ENCODE data around the gene BRD7. TPM values are rescaled to one million over a fixed set of nuclear protein-coding genes. Genes with fewer than 3 reads are reported as not detected.

Gene BRD7
- polyA plus RNA-seq, 3 donors = 11.4 to 33.0 (median 21.2) TPM

- Mint-ChIP-seq H3K4me1 (no peaks in the 10 kb centered on the region), H3K9me3 (no peaks in the 10 kb centered on the region), H3K4me3 (no peak overlapping the region), H3K36me3 (peaks cover 78 to 98% of the 10 kb centered on the region in 2 donors), H3K27me3 (ENCODE audit: low read depth in 3 of 3) (no peaks in the 10 kb centered on the region), H3K27ac (peak overlapping the region in 4 of 7 donors; percentile 40 to 70 (median 49))
- H3K4me1 ChIP-seq (ENCODE audit: control insufficient read depth in 1 of 2, insufficient read depth in 2 of 2, low read length in 2 of 2) = no peaks in the 10 kb centered on the region
- intact Hi-C loops (cut with micrococcal nuclease) = no loop called here
- no peak for DNase-seq
- no peak overlapping the region for H3K4me3 ChIP-seq (replicated peaks in 1 of 3; ENCODE audit: low read depth in 2 of 3, low read length in 3 of 3)
- peaks cover 100% of the 10 kb centered on the region for H4K20me1 ChIP-seq (ENCODE audit: insufficient read depth, low read length)
- H3K9me3 ChIP-seq (replicated peaks in 1 of 2; ENCODE audit: control insufficient read depth in 1 of 2, insufficient read depth in 1 of 2, low read length in 2 of 2) = no peaks in the 10 kb centered on the region
- no peak overlapping the region for H3K9ac ChIP-seq (ENCODE audit: insufficient read depth, low read length, poor library complexity, severe bottlenecking)
- H3K27ac ChIP-seq (ENCODE audit: low read depth in 1 of 2, low read length in 2 of 2) = peak overlapping the region in 1 of 2 donors; percentile 51
- no peaks in the 10 kb centered on the region for H3K27me3 ChIP-seq (ENCODE audit: control insufficient read depth in 2 of 2, insufficient read depth in 2 of 2, low read length in 2 of 2)
- H3K36me3 ChIP-seq (replicated peaks in 1 of 2; ENCODE audit: control insufficient read depth in 1 of 2, insufficient read depth in 2 of 2, low read length in 2 of 2) = peaks cover 94 to 100% of the 10 kb centered on the region in 2 donors
- H3K79me2 ChIP-seq (ENCODE audit: insufficient read depth, low read length) = peaks cover 83% of the 10 kb centered on the region
- H2AFZ ChIP-seq (ENCODE audit: insufficient read depth, low read depth, low read length, poor library complexity, severe bottlenecking) = no peak overlapping the region
- no peak overlapping the region for H3K4me2 ChIP-seq (replicated peaks; ENCODE audit: extremely low read depth, low read length, poor library complexity, severe bottlenecking)
- 90% methylated on average over 2 of the region's 2 CpGs for WGBS (ENCODE audit: insufficient coverage)
- no peak for TF ChIP-seq CTCF (IDR thresholded peaks at IDR 0.05)
Measured at GRCh38 chr16:50296807-50297206, 72.0 kb downstream of the BRD7 start.

- intact Hi-C loops (cut with micrococcal nuclease) = no loop called here
- no peaks in the 10 kb centered on the region for H3K4me1 Mint-ChIP-seq
- no peaks in the 10 kb centered on the region for H3K9me3 Mint-ChIP-seq
- no peak overlapping the region for H3K9ac ChIP-seq (ENCODE audit: insufficient read depth, low read length, poor library complexity, severe bottlenecking)
- no peak overlapping the region for H3K27ac ChIP-seq (ENCODE audit: low read depth in 1 of 2, low read length in 2 of 2)
- WGBS (ENCODE audit: insufficient coverage) = 98% methylated on average over 7 of the region's 7 CpGs
- H3K79me2 ChIP-seq (ENCODE audit: insufficient read depth, low read length) = peaks cover 87% of the 10 kb centered on the region
- H3K27me3 Mint-ChIP-seq (ENCODE audit: low read depth in 3 of 3) = no peaks in the 10 kb centered on the region
- H3K4me3 Mint-ChIP-seq = no peak overlapping the region
- H3K36me3 Mint-ChIP-seq = peaks cover 75 to 96% of the 10 kb centered on the region in 2 donors
- no peak overlapping the region for H2AFZ ChIP-seq (ENCODE audit: insufficient read depth, low read depth, low read length, poor library complexity, severe bottlenecking)
- H3K36me3 ChIP-seq (replicated peaks in 1 of 2; ENCODE audit: control insufficient read depth in 1 of 2, insufficient read depth in 2 of 2, low read length in 2 of 2) = peaks cover 93 to 100% of the 10 kb centered on the region in 2 donors
- peak overlapping the region in 5 of 7 donors; percentile 27 to 73 (median 54) for H3K27ac Mint-ChIP-seq
- TF ChIP-seq CTCF (IDR thresholded peaks at IDR 0.05) = no peak
- no peaks in the 10 kb centered on the region for H3K4me1 ChIP-seq (ENCODE audit: control insufficient read depth in 1 of 2, insufficient read depth in 2 of 2, low read length in 2 of 2)
- no peak overlapping the region for H3K4me2 ChIP-seq (replicated peaks; ENCODE audit: extremely low read depth, low read length, poor library complexity, severe bottlenecking)
- no peaks in the 10 kb centered on the region for H3K27me3 ChIP-seq (ENCODE audit: control insufficient read depth in 2 of 2, insufficient read depth in 2 of 2, low read length in 2 of 2)
- DNase-seq = no peak
- H3K4me3 ChIP-seq (replicated peaks in 1 of 3; ENCODE audit: low read depth in 2 of 3, low read length in 3 of 3) = no peak overlapping the region
- no peaks in the 10 kb centered on the region for H3K9me3 ChIP-seq (replicated peaks in 1 of 2; ENCODE audit: control insufficient read depth in 1 of 2, insufficient read depth in 1 of 2, low read length in 2 of 2)
- H4K20me1 ChIP-seq (ENCODE audit: insufficient read depth, low read length) = peaks cover 100% of the 10 kb centered on the region
Measured at GRCh38 chr16:50295541-50296132, 73.2 kb downstream of the BRD7 start.
